ENCODE results near the gene NUDT4.

DNA sequence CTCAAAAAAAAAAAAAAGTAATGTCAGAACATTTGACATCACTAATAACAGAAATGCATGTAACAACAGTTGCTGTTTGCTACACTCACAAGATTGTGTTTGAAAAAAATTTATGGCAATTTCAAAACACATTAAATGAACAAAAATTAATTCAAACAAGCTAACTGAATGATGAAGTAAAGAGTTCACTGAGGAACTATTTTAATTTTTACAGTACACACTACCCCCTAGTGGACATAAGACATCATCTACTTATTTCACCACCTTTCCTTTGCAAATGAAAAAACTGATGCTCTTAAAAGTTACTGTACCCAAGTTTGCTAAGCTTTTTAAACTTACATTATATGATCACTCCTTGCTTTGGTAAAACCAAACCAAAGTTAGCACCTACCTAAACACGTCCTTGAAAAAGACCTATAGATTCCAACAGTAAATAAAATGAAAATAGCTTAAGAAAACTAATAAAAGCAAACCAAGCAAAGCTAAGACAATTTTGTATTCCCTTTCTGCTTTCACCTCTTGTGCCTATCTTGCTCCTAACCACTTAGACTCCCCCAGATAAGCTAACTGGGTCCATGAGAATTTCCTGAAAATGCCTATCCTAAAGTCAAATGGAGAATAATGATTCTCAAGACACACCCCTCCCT, 41.8 kb downstream of the NUDT4 start:
- no peak for TF ChIP-seq POLR2A (IDR thresholded peaks at IDR 0.05)
- TF ChIP-seq, protein P1, sequence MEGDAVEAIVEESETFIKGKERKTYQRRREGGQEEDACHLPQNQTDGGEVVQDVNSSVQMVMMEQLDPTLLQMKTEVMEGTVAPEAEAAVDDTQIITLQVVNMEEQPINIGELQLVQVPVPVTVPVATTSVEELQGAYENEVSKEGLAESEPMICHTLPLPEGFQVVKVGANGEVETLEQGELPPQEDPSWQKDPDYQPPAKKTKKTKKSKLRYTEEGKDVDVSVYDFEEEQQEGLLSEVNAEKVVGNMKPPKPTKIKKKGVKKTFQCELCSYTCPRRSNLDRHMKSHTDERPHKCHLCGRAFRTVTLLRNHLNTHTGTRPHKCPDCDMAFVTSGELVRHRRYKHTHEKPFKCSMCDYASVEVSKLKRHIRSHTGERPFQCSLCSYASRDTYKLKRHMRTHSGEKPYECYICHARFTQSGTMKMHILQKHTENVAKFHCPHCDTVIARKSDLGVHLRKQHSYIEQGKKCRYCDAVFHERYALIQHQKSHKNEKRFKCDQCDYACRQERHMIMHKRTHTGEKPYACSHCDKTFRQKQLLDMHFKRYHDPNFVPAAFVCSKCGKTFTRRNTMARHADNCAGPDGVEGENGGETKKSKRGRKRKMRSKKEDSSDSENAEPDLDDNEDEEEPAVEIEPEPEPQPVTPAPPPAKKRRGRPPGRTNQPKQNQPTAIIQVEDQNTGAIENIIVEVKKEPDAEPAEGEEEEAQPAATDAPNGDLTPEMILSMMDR (IDR thresholded peaks at IDR 0.05): peak; percentile 44 to 82 (median 79)

Measured in prostate gland (tissue), 2 donors.